Prostate gland (tissue), 2 donors: ENCODE data around the gene STAB1. TPM values are rescaled to one million over a fixed set of nuclear protein-coding genes. Genes with fewer than 3 reads are reported as not detected.

Source experiments
- DNase-seq: peaks from one replicate; pipeline ENCODE4 v3.0.0-alpha.2; 2019; ENCODE audit warnings: low spot score
- H3K27ac ChIP-seq, 2 donors: fragments of 200-600 bp; sonication (generic); 2 replicates each; pipeline ENCODE4 v1.5.1; 2017 to 2019
- H3K27me3 ChIP-seq: fragments of 200-600 bp; sonication (generic); replicated peaks from 2 replicates; pipeline ENCODE4 v1.5.1; 2019; ENCODE audit not compliant: insufficient read depth
- H3K36me3 ChIP-seq, 2 donors: fragments of 200-600 bp; sonication (generic); 1 replicate in 1 of 2; 2 replicates in 1 of 2; pipeline versions ENCODE4 v1.5.1 to v1.8.1; 2017 to 2019
- H3K4me1 ChIP-seq: fragments of 200-600 bp; sonication (generic); replicated peaks from 2 replicates; pipeline ENCODE4 v1.5.1; 2019
- H3K4me3 ChIP-seq, 2 donors: fragments of 200-600 bp; sonication (generic); 2 replicates each; pipeline ENCODE4 v1.5.1; 2017 to 2019
- H3K9me3 ChIP-seq: fragments of 200-600 bp; sonication (generic); 2 replicates; pipeline ENCODE4 v1.5.1; 2017
- CTCF ChIP-seq, 4 experiments: fragments of 200-600 bp in 2 of 4; fragments of 450-650 bp in 2 of 4; sonication (generic) in 2 of 4; IDR thresholded peaks; 1 replicate in 3 of 4; 2 replicates in 1 of 4; pipeline ENCODE4 v1.5.1; 2016 to 2019; ENCODE audit warnings: antibody characterized with exemption in 4 of 4, mild to moderate bottlenecking in 2 of 4, moderate library complexity in 2 of 4
- POLR2A ChIP-seq: fragments of 450-650 bp; IDR thresholded peaks from one replicate; pipeline ENCODE4 v1.6.1; 2016; ENCODE audit warnings: antibody characterized with exemption, mild to moderate bottlenecking
- POLR2AphosphoS5 ChIP-seq: sonication (generic); formaldehyde crosslinking; IDR thresholded peaks from one replicate; pipeline ENCODE4 v1.6.1; 2017; ENCODE audit warnings: antibody characterized with exemption
- WGBS: methylation state at CpG from one replicate; pipeline ENCODE4 v1.1.5; 2018; 5-methylcytosine and 5-hydroxymethylcytosine counted together
- intact Hi-C: fragments of 100-400 bp; cut with DNase I; formaldehyde crosslinking; loops from one replicate; pipeline ENCODE4 v1.14.2; 2022
- total RNA-seq, 2 donors: library from RNA; depleted of rRNA; stranded (reverse); fragments of >200 nt; gene quantifications; one replicate each; pipeline ENCODE4 v1.1.0, GENCODE V29; 2016

Gene STAB1
- total RNA-seq, 2 donors from 2014 or later, result 21.8 to 68.6 TPM

GRCh38 chr3:52517796-52518722 lies 22.9 kb downstream of the STAB1 start:
- WGBS, result 80% methylated on average over 25 of the region's 25 CpGs
- intact Hi-C loops, result no loop called here
- DNase-seq, result no peak
- no peak for TF ChIP-seq POLR2AphosphoS5
- TF ChIP-seq CTCF (IDR thresholded peaks at IDR 0.05), result no peak
- no peak for TF ChIP-seq POLR2A
- no peaks in the 10 kb centered on the region for H3K9me3 ChIP-seq
- H3K27ac ChIP-seq, result no peak overlapping the region
- H3K27me3 ChIP-seq, result no peaks in the 10 kb centered on the region
- H3K4me3 ChIP-seq, result no peak overlapping the region
- H3K36me3 ChIP-seq, result no peaks in the 10 kb centered on the region
- no peaks in the 10 kb centered on the region for H3K4me1 ChIP-seq

GRCh38 chr3:52518723-52519444 lies 23.7 kb downstream of the STAB1 start:
- DNase-seq, result no peak
- no peaks in the 10 kb centered on the region for H3K4me1 ChIP-seq
- H3K27ac ChIP-seq, result no peak overlapping the region
- no peak overlapping the region for H3K4me3 ChIP-seq
- WGBS, result 46% methylated on average over 39 of the region's 50 CpGs
- intact Hi-C loops, result no loop called here
- H3K9me3 ChIP-seq, result no peaks in the 10 kb centered on the region
- H3K36me3 ChIP-seq, result no peaks in the 10 kb centered on the region
- H3K27me3 ChIP-seq, result no peaks in the 10 kb centered on the region
- TF ChIP-seq CTCF (IDR thresholded peaks at IDR 0.05) (no peak), POLR2AphosphoS5 (no peak), POLR2A (no peak)

GRCh38 chr3:52519445-52520140 lies 24.5 kb downstream of the STAB1 start:
- 85% methylated on average over 22 of the region's 22 CpGs for WGBS
- no peak overlapping the region for H3K27ac ChIP-seq
- H3K4me3 ChIP-seq, result no peak overlapping the region
- TF ChIP-seq CTCF (IDR thresholded peaks at IDR 0.05), result no peak
- no peak for TF ChIP-seq POLR2A
- TF ChIP-seq POLR2AphosphoS5, result no peak
- H3K27me3 ChIP-seq, result no peaks in the 10 kb centered on the region
- H3K4me1 ChIP-seq, result no peaks in the 10 kb centered on the region
- DNase-seq, result no peak
- intact Hi-C loops, result no loop called here
- no peaks in the 10 kb centered on the region for H3K9me3 ChIP-seq
- no peaks in the 10 kb centered on the region for H3K36me3 ChIP-seq

GRCh38 chr3:52520141-52520667 lies 25.1 kb downstream of the STAB1 start:
- TF ChIP-seq POLR2AphosphoS5 (no peak), POLR2A (no peak), CTCF (IDR thresholded peaks at IDR 0.05) (no peak)
- WGBS, result 95% methylated on average over 14 of the region's 14 CpGs
- Histone ChIP-seq H3K9me3 (no peaks in the 10 kb centered on the region), H3K4me3 (no peak overlapping the region), H3K4me1 (no peaks in the 10 kb centered on the region), H3K27me3 (no peaks in the 10 kb centered on the region), H3K27ac (no peak overlapping the region), H3K36me3 (no peaks in the 10 kb centered on the region)
- DNase-seq, result no peak
- intact Hi-C loops, result no loop called here
